Stimulated activated naive B cell treated with anti-CD40 and anti-IgM and Interleukin-4, amounts not matched to agents 10 μg/mL and 1 μg/mL and 100 μg/mL, for 72 hours (primary cell): Measurements from ENCODE around the gene CYP2J2.
"Not testable (repeated sequence)": the region's sequence is repeated elsewhere in the genome, so short reads cannot be mapped to it uniquely, and the experiment has no call there.

Source experiments
- ATAC-seq, 2 donors: fragments of 150-1000 bp; cut with Tn5 transposase; replicated peaks; 2 replicates each; pipeline ENCODE4 v1.10.0; 2021; ENCODE audit warnings: moderate library complexity in 1 of 2
- DNase-seq: peaks from one replicate; pipeline ENCODE4 v3.0.0; 2021
- H3K27ac Mint-ChIP-seq: one replicate; pipeline ENCODE4 v1.8.0; 2022; ENCODE audit warnings: mild to moderate bottlenecking, mixed read lengths
- H3K27me3 Mint-ChIP-seq, 2 donors: one replicate each; pipeline ENCODE4 v1.8.0; 2022; ENCODE audit warnings: mixed read lengths in 2 of 2
- H3K36me3 Mint-ChIP-seq, 2 donors: one replicate each; pipeline ENCODE4 v1.8.0; 2022; ENCODE audit warnings: mixed read lengths in 2 of 2, mild to moderate bottlenecking in 1 of 2
- H3K4me1 Mint-ChIP-seq, 2 donors: one replicate each; pipeline ENCODE4 v1.8.0; 2022; ENCODE audit warnings: mixed read lengths in 2 of 2, mild to moderate bottlenecking in 1 of 2
- H3K4me3 Mint-ChIP-seq, 2 donors: one replicate each; pipeline ENCODE4 v1.8.0; 2022; ENCODE audit warnings: mild to moderate bottlenecking in 2 of 2, mixed read lengths in 2 of 2, moderate library complexity in 1 of 2
- H3K9me3 Mint-ChIP-seq, 2 donors: one replicate each; pipeline ENCODE4 v1.8.0; 2022; ENCODE audit warnings: mixed read lengths in 2 of 2, mild to moderate bottlenecking in 1 of 2

Gene CYP2J2

DNA sequence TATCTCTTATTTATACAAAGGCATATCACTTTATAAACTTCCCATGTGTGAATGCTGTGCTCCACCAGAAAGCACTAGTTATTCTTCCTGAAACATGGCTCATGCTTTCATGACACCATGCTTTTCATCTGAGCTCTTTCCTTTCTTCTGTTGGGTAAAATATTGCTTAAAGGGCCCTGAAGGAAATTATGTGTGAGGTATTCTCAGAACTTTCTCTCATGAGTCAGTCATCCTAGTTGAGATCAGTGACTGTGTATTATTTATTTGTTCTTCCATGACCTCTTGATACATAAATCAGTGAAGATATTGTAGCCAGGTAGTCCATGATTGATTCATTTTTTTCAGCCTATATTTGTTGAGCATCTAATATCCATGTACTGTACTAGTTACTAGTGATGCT, 54.8 kb downstream of the CYP2J2 start:
- no peaks in the 10 kb centered on the region for H3K9me3 Mint-ChIP-seq

DNA sequence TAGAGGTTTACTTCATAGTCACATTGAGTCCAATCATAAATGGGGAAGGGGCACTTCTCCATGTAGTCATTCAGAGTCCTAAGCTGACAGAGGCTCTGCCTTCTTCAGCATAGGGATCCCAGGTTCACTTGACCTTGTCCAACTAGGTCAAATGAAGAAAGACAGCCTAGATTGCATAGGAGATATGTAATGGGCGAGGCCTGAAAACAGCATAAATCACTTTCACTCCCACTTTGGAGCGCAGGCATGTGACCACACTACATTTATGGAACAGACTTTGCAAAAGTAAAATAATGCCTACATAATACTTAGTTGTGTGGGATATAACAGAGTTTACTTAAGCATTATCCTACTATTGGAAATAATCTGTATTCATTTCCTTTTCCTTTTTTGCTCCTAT, 60.1 kb downstream of the CYP2J2 start:
- no peak overlapping the region for H3K4me3 Mint-ChIP-seq
- peaks cover 11 to 17% of the 10 kb centered on the region in 2 donors for H3K36me3 Mint-ChIP-seq
- DNase-seq (no peak), ATAC-seq (no peak)
- no peaks in the 10 kb centered on the region for H3K27me3 Mint-ChIP-seq
- H3K9me3 Mint-ChIP-seq = no peaks in the 10 kb centered on the region
- no peak overlapping the region for H3K27ac Mint-ChIP-seq
- no peaks in the 10 kb centered on the region for H3K4me1 Mint-ChIP-seq

More for the DNA sequence above, 54.8 kb downstream of the CYP2J2 start:
- no peaks in the 10 kb centered on the region for H3K27me3 Mint-ChIP-seq
- DNase-seq (no peak), ATAC-seq (no peak)
- H3K4me3 Mint-ChIP-seq = no peak overlapping the region
- no peak overlapping the region for H3K27ac Mint-ChIP-seq
- peaks cover 14 to 18% of the 10 kb centered on the region in 2 donors for H3K36me3 Mint-ChIP-seq
- no peaks in the 10 kb centered on the region for H3K4me1 Mint-ChIP-seq

DNA sequence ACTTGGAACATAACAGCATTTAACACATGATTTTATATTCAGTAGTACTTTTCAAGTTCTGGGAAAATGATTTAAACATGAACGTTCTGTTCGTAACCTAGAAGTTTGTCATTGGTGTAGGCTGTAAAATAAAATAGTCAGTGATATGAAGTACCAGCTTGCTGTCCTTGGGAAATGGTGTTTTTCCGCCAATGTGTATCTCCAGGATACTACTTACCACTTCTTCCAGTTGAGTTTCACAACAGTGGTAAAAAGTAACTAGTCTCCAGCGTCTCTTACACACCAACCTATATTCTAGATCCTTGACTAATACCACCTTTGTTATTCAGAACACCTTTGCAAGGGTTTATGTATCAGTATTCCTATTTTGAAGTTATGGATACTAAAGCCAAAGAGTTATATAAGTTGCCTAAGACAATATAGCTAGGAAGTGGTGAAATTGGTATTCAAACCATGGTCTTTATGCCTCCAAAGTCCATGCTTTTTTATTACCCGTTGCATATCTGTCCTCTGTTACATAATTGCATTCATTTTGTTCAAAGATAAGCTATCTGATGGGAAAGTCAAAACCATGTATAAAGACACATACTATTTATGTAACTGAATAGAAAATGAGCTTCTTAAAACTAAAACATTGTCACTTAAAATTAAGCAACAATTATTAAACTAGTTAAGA, 68.8 kb downstream of the CYP2J2 start:
- Mint-ChIP-seq H3K27me3 (no peaks in the 10 kb centered on the region), H3K9me3 (peaks cover 3 to 5% of the 10 kb centered on the region in 2 donors), H3K4me3 (no peak overlapping the region), H3K4me1 (no peaks in the 10 kb centered on the region), H3K27ac (no peak overlapping the region), H3K36me3 (peaks cover 8 to 14% of the 10 kb centered on the region in 2 donors)
- ATAC-seq (no peak), DNase-seq (no peak)

DNA sequence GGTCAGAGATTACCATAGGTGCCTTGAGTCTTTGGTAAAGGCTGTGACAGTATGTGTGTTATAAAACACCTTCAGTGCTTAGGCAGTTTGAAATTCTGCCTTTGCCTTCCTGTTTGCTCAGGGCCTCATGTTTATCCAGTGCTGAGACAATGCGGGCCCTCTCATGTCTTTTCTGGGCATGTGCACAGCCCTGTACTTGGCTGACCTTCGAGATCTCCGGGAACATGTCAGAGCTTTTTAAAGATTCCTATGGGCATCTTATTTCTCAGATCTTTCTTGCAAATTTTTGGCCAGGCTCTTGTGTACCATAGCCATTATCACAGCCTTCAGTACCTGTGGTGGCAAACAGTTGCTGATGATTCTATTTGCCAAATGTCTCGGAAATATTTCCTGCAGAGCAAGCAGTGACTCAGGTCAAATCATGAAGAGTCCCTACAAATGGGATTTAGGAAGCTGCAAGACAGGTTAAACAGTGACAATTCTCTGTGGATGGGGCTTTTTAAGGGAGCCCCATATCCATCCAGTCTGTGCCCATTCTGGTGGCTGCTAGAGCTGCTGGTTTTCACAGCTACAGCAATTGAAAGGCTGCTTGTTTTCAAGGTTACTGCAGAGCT, 69.7 kb downstream of the CYP2J2 start:
- DNase-seq (no peak), ATAC-seq (no peak)
- no peak overlapping the region for H3K4me3 Mint-ChIP-seq
- H3K27me3 Mint-ChIP-seq = no peaks in the 10 kb centered on the region
- peaks cover 3 to 5% of the 10 kb centered on the region in 2 donors for H3K9me3 Mint-ChIP-seq
- H3K4me1 Mint-ChIP-seq = no peaks in the 10 kb centered on the region
- H3K27ac Mint-ChIP-seq = no peak overlapping the region
- peaks cover 8 to 14% of the 10 kb centered on the region in 2 donors for H3K36me3 Mint-ChIP-seq

DNA sequence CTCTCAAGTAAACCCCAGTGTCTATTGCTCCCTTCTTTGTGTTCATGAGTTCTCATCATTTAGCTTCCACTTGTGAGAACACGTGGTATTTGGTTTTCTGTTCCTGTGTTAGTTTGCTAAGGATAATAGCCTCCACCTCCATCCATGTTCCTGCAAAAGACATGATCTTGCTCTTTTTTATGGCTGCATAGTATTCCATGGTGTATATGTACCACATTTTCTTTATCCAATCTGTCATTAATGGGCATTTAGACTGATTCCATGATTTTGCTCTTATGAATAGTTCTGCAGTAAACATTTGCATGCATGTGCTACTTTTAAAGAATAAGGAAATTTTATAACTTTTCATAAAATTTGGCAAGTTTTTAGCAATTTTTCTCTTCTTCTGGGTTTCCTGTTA, 71.3 kb downstream of the CYP2J2 start:
- H3K27ac Mint-ChIP-seq, H3K4me1 Mint-ChIP-seq, H3K27me3 Mint-ChIP-seq, ATAC-seq, H3K4me3 Mint-ChIP-seq, H3K9me3 Mint-ChIP-seq, DNase-seq: not testable (repeated sequence)
- H3K36me3 Mint-ChIP-seq = peaks cover 12 to 13% of the 10 kb centered on the region in 2 donors

DNA sequence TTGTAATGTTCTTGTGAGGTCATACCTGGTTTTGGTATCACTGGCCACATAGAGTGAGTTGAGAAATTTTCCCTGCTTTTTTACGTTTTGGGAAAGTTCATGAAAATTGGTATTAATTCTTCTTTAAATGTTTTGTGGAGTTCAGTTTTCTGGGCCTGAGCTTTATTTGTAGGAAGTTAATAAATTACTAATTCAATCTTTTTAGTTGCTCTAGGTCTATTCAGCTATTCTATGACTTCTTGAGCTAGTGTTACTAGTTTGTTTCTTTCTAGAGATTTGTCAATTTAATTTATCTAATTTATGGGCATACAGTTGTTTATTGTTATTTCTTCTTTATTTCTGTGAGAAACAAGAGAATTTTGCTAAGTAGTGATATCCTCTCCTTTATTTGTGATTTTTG, 74.5 kb downstream of the CYP2J2 start:
- no peaks in the 10 kb centered on the region for H3K4me1 Mint-ChIP-seq
- H3K36me3 Mint-ChIP-seq = peaks cover 19% of the 10 kb centered on the region in 2 donors
- H3K4me3 Mint-ChIP-seq = no peak overlapping the region
- peaks cover 3 to 5% of the 10 kb centered on the region in 2 donors for H3K9me3 Mint-ChIP-seq
- H3K27me3 Mint-ChIP-seq = no peaks in the 10 kb centered on the region
- DNase-seq = no peak
- ATAC-seq = no peak
- no peak overlapping the region for H3K27ac Mint-ChIP-seq

DNA sequence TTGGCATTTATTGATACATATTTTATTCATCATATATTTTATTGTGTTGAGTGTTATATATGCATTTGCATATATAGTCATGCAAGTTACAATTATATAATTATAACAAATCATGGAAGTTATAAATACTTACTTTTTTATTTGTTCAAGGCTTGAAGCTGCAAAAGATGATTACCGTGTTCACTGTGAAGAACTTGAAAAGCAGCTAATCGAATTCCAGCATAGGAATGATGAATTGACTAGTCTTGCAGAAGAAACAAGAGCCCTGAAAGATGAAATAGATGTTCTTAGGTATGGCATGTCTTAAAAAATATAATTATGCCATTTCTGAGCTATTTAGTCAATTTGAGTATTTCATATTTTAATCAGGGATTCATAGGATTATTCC, 79.7 kb downstream of the CYP2J2 start:
- peaks cover 16 to 28% of the 10 kb centered on the region in 2 donors for H3K36me3 Mint-ChIP-seq
- DNase-seq (no peak), ATAC-seq (no peak)
- no peaks in the 10 kb centered on the region for H3K4me1 Mint-ChIP-seq
- no peak overlapping the region for H3K27ac Mint-ChIP-seq
- H3K9me3 Mint-ChIP-seq = no peaks in the 10 kb centered on the region
- no peak overlapping the region for H3K4me3 Mint-ChIP-seq
- H3K27me3 Mint-ChIP-seq = no peaks in the 10 kb centered on the region

DNA sequence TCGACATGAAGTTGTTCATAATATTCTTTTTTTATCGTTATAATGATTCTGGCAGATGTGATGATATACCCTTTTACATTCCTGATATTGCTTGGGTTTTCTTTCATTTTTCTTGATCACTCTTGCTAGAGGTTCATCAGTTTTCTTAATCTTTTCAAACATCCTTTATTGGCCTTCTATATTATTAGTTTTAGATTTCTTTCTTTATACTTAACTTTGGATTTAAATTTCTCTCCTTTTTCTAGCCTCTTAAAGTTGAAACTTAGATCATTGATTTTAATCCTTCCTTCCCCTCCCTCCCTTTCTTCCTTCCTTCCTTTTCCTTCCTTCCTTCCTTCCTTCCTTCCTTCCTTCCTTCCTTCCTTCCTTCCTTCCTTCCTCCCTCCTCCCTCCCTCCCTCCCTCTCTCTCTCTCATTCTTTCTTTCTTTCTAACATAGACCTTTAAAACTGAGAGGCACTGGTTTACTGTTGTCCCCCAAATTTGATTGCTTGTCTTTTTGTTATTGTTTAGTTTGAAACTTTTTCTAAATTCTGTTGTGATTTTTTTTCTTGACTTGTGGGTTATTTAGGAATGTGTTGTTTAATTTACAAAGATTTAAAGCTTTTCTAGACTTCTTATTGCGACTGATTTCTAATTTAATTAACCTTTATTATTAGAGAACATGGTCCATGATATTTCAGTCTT, 80.2 kb downstream of the CYP2J2 start:
- H3K4me3 Mint-ChIP-seq = no peak overlapping the region

DNA sequence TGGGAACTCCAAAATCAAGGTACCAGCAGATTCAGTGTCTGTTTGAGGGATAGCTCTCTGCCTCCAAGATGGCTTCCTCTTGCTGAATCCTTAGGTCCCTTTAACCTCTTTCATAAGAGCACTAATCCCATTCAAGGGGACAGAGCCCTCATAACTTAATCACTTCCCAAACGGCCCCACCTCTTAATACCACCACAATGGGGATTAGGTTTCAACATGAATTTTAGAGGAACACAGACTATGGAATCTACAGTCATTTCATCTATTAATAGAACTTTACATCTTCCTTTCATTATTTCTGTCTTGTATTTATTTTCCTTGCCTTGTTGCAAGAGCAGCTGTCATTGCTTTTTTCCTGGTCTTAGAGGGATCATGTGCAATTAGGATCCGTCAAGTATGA, 81.5 kb downstream of the CYP2J2 start:
- Mint-ChIP-seq H3K9me3 (no peaks in the 10 kb centered on the region), H3K4me1 (no peaks in the 10 kb centered on the region), H3K27me3 (no peaks in the 10 kb centered on the region), H3K4me3 (no peak overlapping the region), H3K27ac (no peak overlapping the region), H3K36me3 (peaks cover 17 to 22% of the 10 kb centered on the region in 2 donors)
- ATAC-seq = no peak
- no peak for DNase-seq

More for the DNA sequence above, 80.2 kb downstream of the CYP2J2 start:
- H3K36me3 Mint-ChIP-seq = peaks cover 16 to 28% of the 10 kb centered on the region in 2 donors
- H3K9me3 Mint-ChIP-seq = no peaks in the 10 kb centered on the region
- no peak overlapping the region for H3K27ac Mint-ChIP-seq
- no peaks in the 10 kb centered on the region for H3K27me3 Mint-ChIP-seq
- no peak for ATAC-seq
- no peaks in the 10 kb centered on the region for H3K4me1 Mint-ChIP-seq
- no peak for DNase-seq
